Measurements from ENCODE around the gene DYNC1LI2.

- no peak for TF ChIP-seq CTCF (IDR thresholded peaks at IDR 0.05)
- no peak for TF ChIP-seq POLR2A (IDR thresholded peaks at IDR 0.05)
Observed at GRCh38 chr16:66752379-66752778, 970 bp upstream of the DYNC1LI2 start.
